Adrenal gland (tissue), 12 donors: ENCODE results near the gene MRPL18. TPM values are rescaled to one million over a fixed set of nuclear protein-coding genes. Genes with fewer than 3 reads are reported as not detected.

Experiments used
- DNase-seq, 7 donors: peaks; one replicate each; pipeline ENCODE4 v3.0.0-alpha.2; 2019 to 2020
- H3K27ac ChIP-seq, 5 donors: fragments of 200-600 bp; sonication (generic) in 4 of 5; 1 replicate in 3 of 5; 2 replicates in 2 of 5; pipeline versions ENCODE4 v1.5.1 to v1.8.0; 2016 to 2020; ENCODE audit warnings: mild to moderate bottlenecking in 1 of 5
- H3K27me3 ChIP-seq: fragments of 200-600 bp; 2 replicates; pipeline ENCODE4 v1.8.0; 2021
- H3K36me3 ChIP-seq, 2 donors: fragments of 200-600 bp; replicated peaks in 1 of 2; 1 replicate in 1 of 2; 2 replicates in 1 of 2; pipeline versions ENCODE4 v1.5.1 to v1.8.0; 2018 to 2022
- H3K4me1 ChIP-seq, 2 donors: fragments of 200-600 bp; replicated peaks in 1 of 2; 1 replicate in 1 of 2; 2 replicates in 1 of 2; pipeline versions ENCODE4 v1.5.1 to v1.8.0; 2018 to 2021
- H3K4me3 ChIP-seq, 4 donors: fragments of 200-600 bp; sonication (generic) in 3 of 4; one replicate each; pipeline ENCODE4 v1.5.1; 2016 to 2018
- H3K9me3 ChIP-seq, 3 donors: fragments of 200-600 bp; sonication (generic) in 1 of 3; replicated peaks in 1 of 3; 1 replicate in 2 of 3; 2 replicates in 1 of 3; pipeline versions ENCODE4 v1.5.1 to v1.8.0; 2016 to 2021
- CTCF ChIP-seq, 6 experiments: fragments of 450-650 bp in 4 of 6; fragments of 200-600 bp in 2 of 6; sonication (generic) in 1 of 6; IDR thresholded peaks; 1 replicate in 5 of 6; 2 replicates in 1 of 6; pipeline versions ENCODE4 v1.5.1 to v1.8.0; 2016 to 2021; ENCODE audit warnings: antibody characterized with exemption in 6 of 6, mild to moderate bottlenecking in 2 of 6, moderate library complexity in 1 of 6
- POLR2A ChIP-seq, 2 donors: fragments of 450-650 bp; IDR thresholded peaks; one replicate each; pipeline ENCODE4 v1.6.1; 2017; ENCODE audit warnings: antibody characterized with exemption in 2 of 2, mild to moderate bottlenecking in 2 of 2, moderate library complexity in 1 of 2
- WGBS, 4 donors: extraction: QIAGEN DNeasy Blood & Tissue Kit in 2 of 4; methylation state at CpG; one replicate each; pipeline versions ENCODE4 v1.1.5 to v1.1.7; 2013 to 2017; 5-methylcytosine and 5-hydroxymethylcytosine counted together
- intact Hi-C, 2 donors: fragments of 100-400 bp; cut with DNase I; formaldehyde crosslinking; loops; one replicate each; pipeline versions ENCODE4 v1.14.1 to v1.15.0; 2022 to 2023
- polyA plus RNA-seq, 3 donors: library from polyadenylated mRNA; stranded (reverse); fragments of 200-250 nt in 2 of 3; fragments of 350-450 nt in 1 of 3; fragmentation: Illumina TruSeq in 1 of 3; extraction: RNeasy Lipid Tissue Mini Kit (QIAGEN cat#74804) in 1 of 3; gene quantifications; one replicate each; pipeline ENCODE4 v1.2.3, GENCODE V29; 2013 to 2014
- total RNA-seq, 9 donors: library from RNA; depleted of rRNA in 4 of 9; stranded (reverse); fragments of >200 nt in 4 of 9; fragments of 120-200 nt in 1 of 9; fragmentation: NEBNext Ultra II Directional in 1 of 9; extraction: Animal tissue kit (Norgen Biotek cat#: 25700) in 1 of 9; gene quantifications; one replicate each; pipeline versions ENCODE4 v1.1.0 to v1.2.4, GENCODE V29; 2013 to 2023
- donor health status: healthy with polysubstance abuse.
- donor health status: Bipolar disorder and iron deficiency.
- donor health status: DM: yes; HTN: yes; CAD: no.
- donor health status: DM: no; HTN: no; CAD: no.
- donor health status: DM: no; HTN: no; CAD: no.
- donor health status: DM: yes; HTN: yes; CAD: no.

Gene MRPL18
- total and polyA plus RNA-seq, 12 donors: 63.7 to 199 (median 99.3) TPM

GRCh38 chr6:159837511-159837910 is 47.2 kb downstream of the MRPL18 start:
- intact Hi-C loops: no loop called here
- DNase-seq: peak in 1 of 7 donors; percentile 21
- no peaks in the 10 kb centered on the region for H3K36me3 ChIP-seq
- 75 to 87% (median 83%) methylated on average over 8 of the region's 8 CpGs for WGBS, 4 donors
- H3K27ac ChIP-seq: no peak overlapping the region
- no peaks in the 10 kb centered on the region for H3K9me3 ChIP-seq
- no peaks in the 10 kb centered on the region for H3K4me1 ChIP-seq
- H3K4me3 ChIP-seq: no peak overlapping the region
- no peaks in the 10 kb centered on the region for H3K27me3 ChIP-seq
- TF ChIP-seq CTCF (IDR thresholded peaks at IDR 0.05) (no peak), POLR2A (IDR thresholded peaks at IDR 0.05) (no peak)

- Histone ChIP-seq H3K36me3 (no peaks in the 10 kb centered on the region), H3K27me3 (no peaks in the 10 kb centered on the region), H3K27ac (no peak overlapping the region), H3K9me3 (no peaks in the 10 kb centered on the region), H3K4me1 (no peaks in the 10 kb centered on the region), H3K4me3 (no peak overlapping the region)
- TF ChIP-seq CTCF (IDR thresholded peaks at IDR 0.05) (no peak), POLR2A (IDR thresholded peaks at IDR 0.05) (no peak)
- WGBS, 4 donors: 74 to 82% (median 80%) methylated on average over 7 of the region's 7 CpGs
- intact Hi-C loops: no loop called here
- peak in 1 of 7 donors; percentile 20 for DNase-seq
Measured at GRCh38 chr6:159838020-159838744, 47.9 kb downstream of the MRPL18 start.

GRCh38 chr6:159842035-159842434 is 51.8 kb downstream of the MRPL18 start:
- no peaks in the 10 kb centered on the region for H3K27me3 ChIP-seq
- 73 to 89% (median 82%) methylated on average over 4 of the region's 4 CpGs for WGBS, 4 donors
- no peaks in the 10 kb centered on the region for H3K9me3 ChIP-seq
- intact Hi-C loops: no loop called here
- no peak for TF ChIP-seq POLR2A (IDR thresholded peaks at IDR 0.05)
- no peak for TF ChIP-seq CTCF (IDR thresholded peaks at IDR 0.05)
- no peak for DNase-seq
- H3K36me3 ChIP-seq: no peaks in the 10 kb centered on the region
- no peaks in the 10 kb centered on the region for H3K4me1 ChIP-seq
- no peak overlapping the region for H3K27ac ChIP-seq
- H3K4me3 ChIP-seq: no peak overlapping the region

GRCh38 chr6:159844737-159845645 is 54.7 kb downstream of the MRPL18 start:
- 79 to 89% (median 85%) methylated on average over 7 to 13 of the region's 13 CpGs for WGBS, 4 donors
- intact Hi-C loops: no loop called here
- Histone ChIP-seq H3K9me3 (no peaks in the 10 kb centered on the region), H3K36me3 (no peaks in the 10 kb centered on the region), H3K27ac (no peak overlapping the region), H3K27me3 (no peaks in the 10 kb centered on the region), H3K4me3 (no peak overlapping the region), H3K4me1 (no peaks in the 10 kb centered on the region)
- DNase-seq: no peak
- TF ChIP-seq POLR2A (IDR thresholded peaks at IDR 0.05) (no peak), CTCF (IDR thresholded peaks at IDR 0.05) (no peak)
